Vagina (tissue), 2 donors: Measurements from ENCODE around the gene RNU1-3.
"Not testable (repeated sequence)": the region's sequence is repeated elsewhere in the genome, so short reads cannot be mapped to it uniquely, and the experiment has no call there.

ENCODE experiments used
- CTCF ChIP-seq, 3 experiments: fragments of 450-650 bp in 2 of 3; fragments of 200-600 bp in 1 of 3; sonication (generic) in 1 of 3; IDR thresholded peaks; one replicate each; pipeline ENCODE4 v1.5.1; 2017 to 2019; ENCODE audit warnings: antibody characterized with exemption in 3 of 3, mild to moderate bottlenecking in 2 of 3, moderate library complexity in 2 of 3
- POLR2A ChIP-seq, 2 donors: fragments of 450-650 bp; IDR thresholded peaks; one replicate each; pipeline ENCODE4 v1.6.1; 2017; ENCODE audit warnings: antibody characterized with exemption in 2 of 2, mild to moderate bottlenecking in 2 of 2, moderate library complexity in 2 of 2

GRCh38 chr1:16666502-16667413 lies at the start of gene RNU1-3:
- not testable (repeated sequence) for TF ChIP-seq CTCF, POLR2A (IDR thresholded peaks at IDR 0.05)
